Activated CD8-positive, alpha-beta memory T cell treated with anti-CD3 and anti-CD28 coated beads, Interleukin-2, amount 50 U/mL, for 1 hour (primary cell): ENCODE measurements around the gene LRRC1.
"Not testable (repeated sequence)": the region's sequence is repeated elsewhere in the genome, so short reads cannot be mapped to it uniquely, and the experiment has no call there.

Source experiments
- DNase-seq: peaks from one replicate; pipeline ENCODE4 v3.0.0-alpha.2; 2020; ENCODE audit errors: extremely low read depth

Gene LRRC1

DNA sequence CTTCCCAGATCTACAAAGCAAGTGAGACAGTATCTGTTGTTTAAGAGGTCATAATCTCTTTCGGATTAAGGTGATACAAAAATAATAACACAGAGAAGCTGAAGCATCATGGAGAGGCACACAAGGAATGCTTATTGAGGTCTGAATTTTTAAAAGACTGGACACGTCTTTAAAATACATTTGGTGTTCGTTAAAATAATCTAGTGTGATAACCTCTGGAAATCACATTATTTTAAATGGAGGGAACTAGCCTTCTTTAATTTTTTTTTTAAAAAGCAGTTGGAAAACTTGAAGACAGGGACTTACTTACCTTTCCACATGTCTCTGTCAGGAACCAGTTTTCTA is 1.9 kb upstream of the LRRC1 start:
- DNase-seq: no peak

DNA sequence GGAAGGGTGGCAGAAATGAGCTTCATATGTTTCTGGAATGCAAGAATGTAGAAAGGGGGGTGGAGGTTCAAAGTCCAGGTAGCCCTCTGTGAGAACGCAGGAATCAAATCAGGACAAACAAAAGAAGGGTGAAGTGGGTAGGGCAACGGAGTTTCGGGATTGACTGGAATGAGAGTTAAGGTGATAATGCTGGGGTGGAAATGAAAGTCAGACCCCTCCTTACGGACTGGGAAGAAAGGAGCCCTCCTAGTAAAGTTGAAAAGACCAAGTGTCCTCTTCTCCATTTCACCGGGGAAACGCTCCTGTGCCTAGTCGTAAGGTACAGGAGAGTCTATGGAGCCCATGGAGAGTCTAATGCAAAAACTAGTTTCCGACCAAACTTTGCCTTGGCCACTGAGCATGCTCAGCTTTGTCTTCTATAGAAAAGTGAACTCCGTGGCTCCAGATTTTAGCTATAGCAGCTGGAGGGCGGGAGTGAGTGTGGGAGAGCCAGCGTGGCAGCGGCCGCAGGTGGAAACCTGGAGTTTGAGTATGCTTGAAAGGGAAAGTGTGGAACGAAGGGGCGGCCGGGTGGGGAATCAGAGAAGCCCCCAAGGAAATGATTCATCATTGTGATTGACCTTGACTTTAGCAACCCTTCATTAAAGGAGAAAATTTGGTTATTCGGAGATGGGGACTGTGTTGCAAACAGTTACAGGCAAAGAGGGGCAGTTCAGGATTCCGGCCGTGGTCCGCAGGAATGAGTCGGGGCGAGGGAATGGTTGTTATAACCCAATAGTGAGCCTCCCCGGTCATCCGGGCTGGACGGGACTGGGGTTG is 1.3 kb upstream of the LRRC1 start:
- DNase-seq: no peak

DNA sequence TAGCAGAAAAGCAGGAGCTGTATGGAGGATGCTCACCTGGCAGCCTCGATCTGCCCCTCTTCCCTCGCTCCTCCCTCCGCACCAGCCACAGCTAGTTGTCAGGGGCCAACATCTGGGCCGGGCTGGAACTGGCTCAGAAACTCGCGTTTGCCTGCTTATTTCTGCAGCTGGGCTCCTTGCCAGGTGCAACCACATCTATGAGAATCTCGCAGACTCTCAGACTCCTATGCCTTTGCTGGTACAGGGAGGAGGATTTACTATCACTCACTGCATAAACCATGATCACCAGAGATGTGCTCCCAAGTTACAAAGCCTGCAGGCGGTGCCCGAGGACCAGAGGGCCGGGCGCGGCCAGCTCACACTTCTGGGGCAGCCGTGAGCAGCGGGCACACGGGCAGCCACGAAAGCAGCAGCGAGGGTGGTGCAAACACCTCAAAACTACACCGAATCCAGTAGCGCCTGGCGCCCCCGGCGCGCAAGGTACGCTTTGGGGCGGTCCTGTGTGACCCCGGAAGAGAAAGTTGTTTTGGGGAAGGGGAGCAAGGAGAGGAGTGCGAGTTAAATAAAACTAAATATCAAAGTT is 577 bp upstream of the LRRC1 start:
- DNase-seq: no peak

DNA sequence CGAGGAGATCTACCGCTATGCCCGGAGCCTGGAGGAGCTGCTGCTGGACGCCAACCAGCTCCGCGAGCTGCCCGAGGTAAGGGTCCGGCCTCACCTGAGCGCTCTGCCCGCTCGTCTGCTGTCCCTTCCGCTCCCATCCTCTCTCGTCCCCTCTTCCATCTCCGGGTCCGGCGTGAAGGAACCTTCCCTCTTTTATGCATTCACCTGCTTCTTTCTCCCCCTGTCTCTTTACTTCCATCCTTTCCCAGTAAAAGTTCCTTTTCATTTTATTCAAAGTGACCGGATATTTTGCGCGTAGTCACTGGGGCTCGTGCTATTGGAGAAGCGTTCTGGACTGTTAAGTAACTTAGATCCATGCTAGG is 516 bp downstream of the LRRC1 start:
- DNase-seq: no peak

DNA sequence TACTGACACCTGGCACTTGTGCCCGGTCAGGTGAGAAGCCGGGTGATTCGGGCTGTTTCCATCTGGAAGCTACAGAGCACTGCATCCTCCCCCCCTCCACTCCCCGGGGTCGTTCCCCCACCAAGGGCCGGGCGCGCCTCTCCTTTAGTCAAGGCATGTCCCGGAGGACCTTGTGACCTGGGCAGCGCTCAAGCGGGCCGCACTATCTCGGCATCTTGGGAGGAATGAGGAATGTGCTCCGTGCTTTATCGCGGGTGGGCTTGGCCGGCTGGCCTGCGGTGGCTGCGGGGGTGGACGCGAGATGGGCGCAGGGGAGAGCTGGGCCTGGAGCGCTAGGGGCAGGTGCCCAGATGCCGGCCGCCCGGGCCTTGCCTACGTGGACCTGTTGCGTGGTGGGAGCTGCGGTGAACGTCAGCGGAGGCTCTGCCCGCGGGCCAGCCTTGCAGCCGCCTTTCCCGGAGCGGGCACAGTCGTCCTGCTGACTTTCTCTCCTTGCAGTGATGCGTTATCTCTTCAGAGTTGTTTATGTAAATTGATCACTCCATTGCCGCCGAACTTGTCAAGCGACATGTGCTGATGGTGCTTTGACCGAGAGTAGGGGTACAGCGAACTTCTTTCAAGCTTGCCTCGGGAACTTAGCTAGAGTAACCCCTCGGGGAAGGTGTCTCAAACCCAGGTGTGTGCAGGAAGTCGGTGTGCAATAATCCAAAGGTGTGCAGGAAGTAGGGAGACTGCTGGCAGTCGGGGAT is 1.1 kb downstream of the LRRC1 start:
- DNase-seq: no peak

DNA sequence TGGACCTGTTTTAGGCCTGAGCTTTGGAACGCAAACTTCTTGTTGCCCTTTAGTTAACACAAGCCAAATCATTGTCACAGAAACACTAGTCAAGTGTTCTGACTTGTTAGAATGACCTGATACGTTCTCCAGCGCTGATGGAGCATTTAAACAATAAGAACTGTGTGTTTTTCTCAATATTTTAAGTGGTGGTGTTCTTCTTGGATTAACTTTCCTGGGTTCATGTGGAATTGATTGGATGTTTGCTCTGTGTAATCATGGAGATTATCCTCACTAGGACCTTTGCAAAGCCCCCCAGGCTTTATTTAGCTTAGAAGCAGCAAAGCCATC is 1.6 kb downstream of the LRRC1 start:
- no peak for DNase-seq

DNA sequence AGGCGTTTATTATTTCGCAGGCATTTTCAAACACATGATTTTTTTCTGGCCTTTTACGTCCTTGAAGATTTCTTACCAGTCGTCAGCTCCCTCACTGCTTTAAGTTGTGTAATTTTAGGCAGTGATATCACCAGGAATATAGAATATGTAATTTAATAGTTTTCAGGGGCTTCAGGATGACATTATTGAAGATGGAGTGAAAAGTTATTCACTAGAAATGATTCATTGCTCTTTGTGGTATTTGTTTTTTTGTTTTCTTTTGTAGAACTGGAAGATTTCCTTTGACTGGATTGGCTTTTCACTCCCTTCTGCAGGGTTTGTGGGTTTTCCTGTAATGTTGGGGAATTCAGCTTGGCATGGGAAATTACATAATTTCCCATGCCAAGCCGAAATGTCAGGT is 2.0 kb downstream of the LRRC1 start:
- no peak for DNase-seq

DNA sequence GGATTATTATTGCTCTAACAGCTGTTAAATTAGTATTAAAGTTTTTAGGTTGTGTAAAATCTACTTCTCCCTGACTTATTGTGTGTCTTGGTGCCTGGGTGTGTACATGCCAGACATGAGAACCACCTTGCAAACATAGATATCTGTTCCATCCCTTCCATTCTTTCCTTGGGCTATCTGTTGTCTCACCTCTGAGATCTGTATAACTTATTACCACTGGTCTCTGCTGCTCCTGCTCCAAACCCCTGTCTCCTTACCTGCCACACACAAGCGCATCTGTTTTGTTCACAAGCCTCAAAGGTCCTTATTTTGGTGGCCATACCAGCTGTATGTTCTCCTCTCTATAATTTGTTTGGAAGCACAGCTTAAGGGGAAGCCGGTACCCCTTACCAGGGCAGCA is 2.5 kb downstream of the LRRC1 start:
- DNase-seq: no peak

DNA sequence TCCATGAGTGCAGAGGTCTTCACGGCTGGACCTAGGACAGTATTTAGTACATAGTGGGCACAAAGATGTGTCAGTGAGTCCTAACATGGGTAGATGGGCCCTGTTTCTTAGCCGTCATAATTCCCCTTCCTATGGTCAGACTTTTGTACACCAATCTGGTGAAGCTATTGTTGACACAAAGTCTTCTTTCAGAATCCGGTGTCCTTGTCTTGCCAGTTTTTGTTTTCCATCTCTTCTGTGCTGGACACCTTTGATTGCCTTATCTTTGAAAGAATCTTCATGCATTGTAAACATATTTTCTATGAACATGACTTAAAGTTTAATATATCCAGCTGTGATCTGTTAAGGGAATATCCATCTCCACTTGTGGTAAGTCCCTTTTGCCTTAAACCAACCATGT is 4.5 kb downstream of the LRRC1 start:
- no peak for DNase-seq

DNA sequence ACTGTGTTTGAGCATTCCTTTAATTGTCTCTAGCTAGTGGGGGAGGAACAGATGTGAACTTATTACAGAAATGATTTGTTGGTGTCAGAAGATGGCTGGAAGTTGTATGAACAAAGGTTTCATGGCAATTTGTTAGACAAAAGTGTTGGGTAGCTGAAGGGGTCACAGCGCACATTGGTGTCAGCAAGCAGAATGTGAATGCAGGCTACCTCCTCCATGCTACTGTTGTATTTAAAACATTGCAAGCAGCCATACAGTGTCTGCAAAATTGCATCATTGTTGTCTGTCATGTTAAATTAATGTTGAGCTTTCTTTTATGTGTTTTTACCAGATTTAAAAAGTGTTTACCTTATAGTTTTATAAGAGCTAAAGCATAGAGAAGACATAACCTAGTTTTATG is 6.2 kb downstream of the LRRC1 start:
- no peak for DNase-seq

DNA sequence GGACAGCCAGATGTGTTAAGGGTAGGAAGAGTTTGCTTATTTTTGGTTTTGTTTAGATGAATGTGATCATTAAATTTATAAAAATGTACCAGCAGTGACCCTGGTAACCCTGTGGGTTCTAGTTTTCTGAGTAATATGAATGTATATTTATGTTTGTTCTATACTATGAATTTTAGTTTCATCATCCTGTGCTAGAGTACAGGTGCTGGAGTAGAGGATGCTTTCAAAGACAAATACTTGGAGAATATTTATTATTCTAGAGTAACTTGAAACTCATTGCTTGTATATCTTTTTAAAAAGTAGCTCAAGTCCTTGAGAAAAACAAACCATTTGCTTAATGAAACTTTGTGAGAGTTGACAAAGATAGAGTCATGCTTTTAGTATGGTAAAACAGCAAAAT is 7.8 kb downstream of the LRRC1 start:
- no peak for DNase-seq

DNA sequence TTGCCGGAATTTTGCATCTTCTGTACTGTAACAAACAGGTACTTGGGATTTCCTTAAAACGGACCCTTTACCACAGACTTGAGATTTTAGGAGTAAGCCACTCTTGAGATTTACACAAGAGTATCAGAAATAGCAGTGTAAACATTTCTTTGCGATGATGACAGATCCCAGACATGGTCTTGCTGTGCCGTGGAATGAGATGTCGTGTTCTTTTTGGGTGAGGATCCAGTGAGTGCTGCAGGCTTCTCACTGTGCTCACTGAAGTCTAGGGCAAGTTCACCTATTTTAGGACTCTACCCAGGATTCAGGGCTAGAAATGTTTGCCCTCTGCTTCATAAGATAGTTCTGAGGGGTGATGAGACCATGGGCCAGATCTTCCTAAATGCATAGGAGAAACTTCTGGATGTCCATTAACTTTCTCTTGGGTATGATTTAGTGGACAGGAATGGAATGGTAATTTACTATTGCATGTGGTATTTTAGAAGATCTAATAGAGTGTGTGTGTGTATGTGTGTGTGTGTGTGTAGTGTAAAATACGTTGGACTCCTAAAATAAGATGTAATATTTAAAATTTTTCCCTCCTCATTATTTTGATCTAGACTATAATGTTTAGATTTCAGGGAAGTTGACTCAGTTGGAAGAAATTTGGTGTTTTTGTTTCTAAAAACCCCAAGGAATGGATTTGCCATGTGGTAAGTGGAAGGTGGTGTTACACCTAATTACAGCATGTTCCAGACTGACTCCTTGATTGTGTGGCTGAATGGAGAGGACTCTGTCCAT is 8.5 kb downstream of the LRRC1 start:
- DNase-seq: no peak

DNA sequence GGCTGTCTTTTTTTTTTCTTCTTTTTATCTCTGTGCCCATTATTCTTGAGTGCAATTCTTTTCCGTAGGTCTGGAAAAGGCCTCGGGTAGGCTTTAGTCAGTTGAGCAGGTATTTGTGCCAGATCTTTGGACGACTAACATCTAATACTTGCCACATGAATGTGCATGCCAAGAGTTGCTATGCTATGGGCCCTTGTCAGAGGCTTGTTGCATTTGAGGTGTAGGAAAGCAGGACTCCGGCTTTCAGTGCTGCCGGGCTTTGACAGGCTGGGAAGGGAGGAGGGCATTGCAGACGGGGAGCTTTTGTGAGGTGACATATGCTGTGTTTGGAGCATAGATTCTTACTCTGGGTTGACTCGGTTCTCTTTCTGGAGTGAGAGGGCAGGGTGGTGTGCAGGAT is 10.2 kb downstream of the LRRC1 start:
- no peak for DNase-seq

DNA sequence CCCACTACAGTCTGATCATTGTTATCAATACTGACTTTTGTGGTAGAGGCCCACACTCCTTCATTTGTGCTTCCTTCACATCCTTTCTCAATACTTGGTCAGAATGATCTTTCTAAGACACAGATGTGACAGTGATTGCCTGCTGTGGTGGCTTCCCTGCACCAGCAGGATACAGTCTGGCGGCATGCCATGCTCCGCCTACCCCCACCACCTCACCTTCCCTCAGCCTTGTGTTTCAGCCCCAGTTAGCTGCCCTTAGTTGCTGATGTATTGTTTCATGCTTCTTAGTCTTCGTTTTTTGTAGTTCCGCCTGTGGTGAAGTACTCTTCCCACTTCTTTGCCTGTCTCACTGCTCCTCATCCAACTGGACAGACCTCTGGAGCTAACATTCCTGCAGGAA is 10.9 kb downstream of the LRRC1 start:
- DNase-seq: no peak

DNA sequence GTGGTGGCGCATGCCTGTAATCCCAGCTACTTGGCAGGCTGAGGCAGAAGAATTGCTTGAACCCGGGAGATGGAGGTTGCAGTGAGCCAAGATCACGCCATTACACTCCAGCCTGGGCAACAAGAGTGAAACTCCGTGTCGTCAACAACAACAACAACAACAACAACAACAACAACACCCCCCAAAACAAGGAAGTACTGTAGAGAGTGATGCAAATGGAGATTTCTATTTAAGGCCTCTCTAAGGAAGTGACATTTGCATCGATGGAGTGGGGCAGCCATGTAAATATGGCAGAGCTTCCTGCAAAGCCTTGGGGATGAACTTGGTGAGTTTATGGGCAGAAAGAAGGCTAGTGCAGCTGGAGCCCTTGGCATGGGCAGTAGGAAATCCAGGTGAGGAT is 12.8 kb downstream of the LRRC1 start:
- not testable (repeated sequence) for DNase-seq

DNA sequence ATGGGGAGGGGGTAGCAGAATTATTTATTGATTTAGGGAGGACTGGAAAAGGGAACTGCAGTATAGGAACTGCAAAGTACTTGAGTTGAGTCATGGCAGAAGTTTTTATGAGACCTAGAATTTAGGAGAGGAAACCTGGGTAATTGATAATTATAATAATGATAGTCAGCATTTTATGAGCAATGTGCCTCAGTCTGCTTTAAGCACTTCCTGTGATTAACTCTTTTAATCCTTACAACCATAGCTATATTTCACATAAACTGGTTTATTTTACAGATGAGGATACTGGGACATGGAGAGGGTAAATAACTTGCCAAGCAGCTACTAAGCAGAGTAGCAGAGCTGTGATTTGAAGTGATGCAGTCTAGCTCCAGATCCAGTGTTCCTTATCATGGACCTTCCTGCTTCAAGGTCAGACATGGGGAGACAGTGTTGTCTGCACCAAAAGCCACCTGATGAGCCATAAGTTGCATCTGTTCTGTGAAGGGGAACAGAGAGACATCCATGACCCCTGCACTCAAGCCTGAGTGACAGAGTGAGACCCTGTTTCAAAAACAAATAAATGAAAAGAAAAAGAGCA is 13.6 kb downstream of the LRRC1 start:
- no peak for DNase-seq

DNA sequence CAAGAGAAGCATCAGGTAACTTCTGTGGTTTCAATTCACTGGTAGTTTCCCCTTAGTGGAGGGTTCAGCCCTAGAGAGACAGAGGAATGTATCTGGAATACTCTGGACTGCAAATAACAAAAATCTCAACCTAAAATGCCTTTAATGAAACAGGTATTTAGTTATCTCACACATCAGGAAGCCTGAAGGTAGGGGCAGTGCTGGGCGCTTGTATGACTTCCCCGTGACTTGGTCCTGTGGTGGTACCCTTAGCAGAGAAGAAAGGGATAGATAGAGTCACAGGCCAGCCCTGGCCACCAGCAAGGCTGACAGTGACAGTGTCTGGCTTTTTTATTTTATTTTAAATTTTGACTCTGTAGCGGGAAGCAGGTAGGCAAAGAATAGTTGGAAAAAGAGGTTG is 14.9 kb downstream of the LRRC1 start:
- DNase-seq: no peak

DNA sequence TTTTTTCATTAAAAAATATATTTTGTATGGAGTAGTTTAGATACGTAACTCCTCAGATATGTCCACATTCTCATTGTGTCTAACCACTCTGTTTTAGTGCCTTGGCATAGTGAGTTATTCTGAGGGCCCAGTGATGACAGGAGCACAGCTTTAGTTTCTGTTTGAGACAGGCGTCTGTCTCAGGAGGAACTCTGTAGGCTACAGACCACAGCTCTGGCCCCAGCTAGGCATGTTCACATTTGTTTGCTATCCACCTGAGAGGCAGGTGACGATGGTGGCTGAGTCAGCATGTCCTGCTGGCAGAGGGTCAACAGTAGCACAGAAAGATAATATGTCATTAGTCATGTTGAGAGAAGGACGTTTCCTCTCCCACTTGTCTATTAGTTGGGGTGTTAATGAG is 16.3 kb downstream of the LRRC1 start:
- DNase-seq: no peak

DNA sequence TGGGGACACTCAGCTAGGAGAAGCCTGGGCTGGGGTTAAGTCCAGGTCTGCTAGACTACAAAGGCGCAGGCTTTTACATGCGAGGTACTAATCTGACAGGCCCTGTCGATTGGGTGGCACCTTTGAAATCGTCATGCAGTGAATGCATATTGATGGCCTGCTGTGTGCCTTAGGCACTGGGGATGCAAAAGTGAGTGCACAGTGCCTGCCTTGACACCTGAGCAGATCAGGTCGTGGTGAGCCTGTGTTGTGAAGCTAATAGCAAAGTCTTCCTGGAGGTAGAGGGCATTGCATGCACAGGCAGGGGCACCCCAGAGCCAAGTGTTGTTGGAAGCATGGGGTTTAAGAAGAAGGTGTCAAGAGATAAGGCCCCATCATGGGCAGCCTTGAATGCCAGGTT is 16.9 kb downstream of the LRRC1 start:
- no peak for DNase-seq

DNA sequence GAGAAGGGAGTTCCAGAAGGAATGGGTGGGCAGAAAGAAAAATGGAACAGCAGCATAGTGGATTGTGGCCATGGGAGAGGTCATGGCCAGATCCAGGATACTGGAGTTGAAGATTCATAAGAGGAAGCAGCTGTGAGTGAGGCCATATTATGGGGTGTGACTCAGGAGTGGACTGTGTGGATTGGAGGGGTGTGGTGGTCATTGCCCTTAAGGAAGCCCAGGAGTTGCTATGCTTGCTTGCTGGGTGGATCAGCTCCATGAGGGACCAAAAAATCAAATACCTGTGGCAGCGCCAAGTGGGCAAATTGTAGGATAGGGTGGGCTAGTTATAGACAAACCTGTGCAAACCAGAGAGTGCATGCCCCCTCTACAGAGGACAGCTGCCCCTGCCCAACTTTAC is 18.3 kb downstream of the LRRC1 start:
- DNase-seq: no peak

DNA sequence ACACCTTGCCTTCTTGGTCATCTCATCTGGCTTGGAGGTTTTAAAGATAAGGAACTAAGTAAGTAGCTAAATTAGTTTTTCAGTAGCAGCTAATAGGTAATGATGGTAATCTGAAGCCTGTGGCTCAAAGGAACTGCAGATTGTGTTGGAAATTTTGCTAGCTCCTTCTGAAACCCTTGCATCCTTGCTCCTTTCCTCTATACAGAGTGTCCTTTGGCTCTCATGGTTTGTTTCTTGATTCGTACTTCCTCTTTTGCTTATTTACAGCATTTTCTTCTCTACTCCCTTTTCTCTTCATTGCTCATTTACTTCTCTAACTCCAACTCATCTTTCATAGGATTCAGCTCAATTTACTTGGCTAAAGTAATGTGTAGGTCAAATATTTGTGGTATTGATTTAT is 19.0 kb downstream of the LRRC1 start:
- no peak for DNase-seq

DNA sequence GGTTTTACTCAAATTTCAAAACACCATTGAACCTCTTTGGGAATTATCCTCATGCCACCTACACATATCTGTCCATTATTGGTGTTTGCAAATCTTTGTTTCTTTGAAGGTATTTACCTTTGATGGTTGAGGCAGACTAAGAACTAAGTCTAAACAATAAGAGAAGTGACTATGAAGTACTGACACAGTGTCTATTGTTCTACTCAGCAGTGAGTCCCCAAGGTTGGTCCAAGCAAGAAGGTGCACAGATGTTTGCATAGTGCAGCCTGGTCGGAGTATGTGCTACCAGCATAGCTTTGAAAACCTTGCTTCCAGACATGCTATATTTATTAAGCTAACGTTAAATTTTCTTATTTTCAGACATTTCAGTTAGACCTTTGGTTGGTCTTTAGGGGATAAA is 19.5 kb downstream of the LRRC1 start:
- no peak for DNase-seq
